Fibroblast of skin of right biceps (primary cell): ENCODE measurements around the gene CCDC92.
"Not testable (repeated sequence)": the region's sequence is repeated elsewhere in the genome, so short reads cannot be mapped to it uniquely, and the experiment has no call there.

Experiments used
- DNase-seq: peaks from one replicate; pipeline ENCODE4 v3.0.0-alpha.2; 2013

The CCDC92 gene

GRCh38 chr12:123935956-123936355 is 36.7 kb downstream of the CCDC92 start:
- no peak for DNase-seq

DNA sequence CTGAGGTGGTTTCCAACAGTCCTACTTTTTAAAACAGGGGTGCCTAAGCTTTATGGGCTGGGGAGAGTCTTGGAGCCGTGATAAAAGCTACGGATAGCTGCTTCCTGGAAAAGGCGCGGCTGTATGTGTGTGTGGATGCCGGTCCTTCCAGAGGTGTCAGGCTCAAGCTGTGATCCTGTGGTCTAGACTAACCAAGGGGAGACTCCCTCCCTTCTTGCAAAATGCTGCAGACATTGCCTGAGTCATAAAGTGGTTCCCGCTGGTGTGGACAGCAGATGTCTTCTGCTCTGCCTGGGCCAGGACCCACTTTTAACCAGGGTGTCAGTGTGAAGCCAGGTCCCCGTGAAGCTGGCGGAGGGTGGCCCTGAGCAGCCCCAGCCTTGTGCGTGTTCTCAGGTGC is 37.8 kb downstream of the CCDC92 start:
- DNase-seq, result peak; percentile 46

DNA sequence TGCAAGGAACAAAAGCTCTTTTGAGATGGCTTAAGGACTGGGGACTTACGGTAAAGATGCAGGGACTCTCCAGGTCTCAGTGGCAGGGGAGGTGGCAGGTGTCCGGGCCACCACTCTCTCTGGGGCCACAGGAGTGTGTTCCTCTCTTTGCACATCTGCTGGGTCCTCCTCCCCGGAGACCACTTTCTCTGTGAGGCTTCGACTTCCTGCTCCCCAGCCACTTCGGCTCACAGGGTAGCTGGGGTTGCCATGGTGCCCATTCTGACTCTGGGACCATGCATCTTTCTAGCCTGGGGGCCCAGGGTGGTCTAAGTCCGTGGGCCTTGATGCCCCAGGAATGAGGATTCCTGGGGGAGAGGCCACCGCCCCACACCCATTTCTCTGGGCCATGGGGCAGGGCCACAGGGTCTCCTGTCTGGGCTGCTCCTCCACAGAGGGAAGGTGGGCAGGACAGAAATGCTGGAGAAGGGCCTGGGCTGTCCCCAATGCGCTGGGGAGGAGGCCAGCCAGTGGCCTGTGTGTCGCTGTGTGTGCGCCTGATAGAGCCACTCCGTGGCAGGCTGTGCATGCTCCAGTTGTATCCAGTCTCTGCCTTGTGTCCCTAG is 38.5 kb downstream of the CCDC92 start:
- no peak for DNase-seq

- no peak for DNase-seq
Measured at GRCh38 chr12:123933214-123933613, 39.4 kb downstream of the CCDC92 start.

DNA sequence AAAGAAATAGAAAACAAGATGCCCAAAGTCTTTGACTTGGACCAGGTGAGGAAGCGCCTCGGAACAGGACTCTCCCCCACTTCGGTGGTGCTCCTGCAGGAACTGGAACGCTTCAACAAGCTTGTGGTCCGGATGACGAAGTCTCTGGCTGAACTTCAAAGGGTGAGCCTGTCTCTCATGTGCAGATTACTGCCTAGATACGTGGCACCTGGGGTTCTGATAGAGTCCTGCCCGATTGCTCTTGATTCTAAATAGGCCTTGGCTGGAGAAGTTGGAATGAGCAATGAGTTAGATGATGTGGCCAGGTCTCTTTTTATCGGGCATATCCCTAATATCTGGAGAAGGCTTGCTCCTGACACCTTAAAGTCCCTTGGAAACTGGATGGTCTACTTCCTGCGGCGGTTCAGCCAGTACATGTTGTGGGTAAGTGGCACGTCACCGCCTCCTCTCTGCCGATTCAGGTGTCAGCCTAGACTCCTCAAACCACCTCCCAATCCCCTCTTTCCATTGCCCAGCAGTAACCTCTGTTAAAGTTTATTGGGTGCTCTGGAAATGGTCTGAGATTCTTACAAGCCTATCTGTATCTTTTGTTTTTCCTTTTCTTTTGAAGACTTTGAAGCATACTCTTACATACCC is 40.8 kb downstream of the CCDC92 start:
- no peak for DNase-seq

GRCh38 chr12:123929946-123930583 is 42.6 kb downstream of the CCDC92 start:
- DNase-seq, result no peak

GRCh38 chr12:123928897-123929296 is 43.7 kb downstream of the CCDC92 start:
- DNase-seq, result no peak

DNA sequence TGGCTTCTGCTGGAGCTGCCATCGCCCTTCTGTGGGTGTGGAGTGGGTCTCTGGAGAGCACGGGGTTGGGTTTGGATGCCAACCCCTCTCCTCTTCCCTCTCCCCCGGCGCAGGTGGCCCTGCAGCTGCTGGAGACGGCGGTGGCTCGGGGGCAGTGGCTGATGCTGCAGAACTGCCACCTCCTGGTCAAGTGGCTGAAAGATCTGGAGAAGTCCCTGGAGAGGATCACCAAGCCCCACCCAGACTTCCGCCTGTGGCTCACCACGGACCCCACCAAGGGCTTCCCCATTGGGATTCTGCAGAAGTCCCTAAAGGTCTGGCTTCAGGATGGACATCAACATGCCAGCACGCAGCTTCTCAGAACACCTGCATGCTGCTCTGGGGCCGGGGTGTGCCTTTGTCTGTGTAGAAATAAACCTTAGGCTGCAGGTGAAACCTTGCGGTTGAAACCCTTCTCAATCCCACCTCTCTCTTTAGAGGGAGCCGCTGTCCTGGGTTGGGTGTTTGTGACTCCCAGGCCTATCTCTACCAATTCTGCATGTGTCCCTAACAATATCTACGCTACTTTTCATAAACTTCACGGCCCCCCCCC is 44.3 kb downstream of the CCDC92 start:
- DNase-seq, result no peak

- DNase-seq, result no peak
Measured at GRCh38 chr12:123924539-123924938, 48.1 kb downstream of the CCDC92 start.

- no peak for DNase-seq
Measured at GRCh38 chr12:123923927-123924326, 48.7 kb downstream of the CCDC92 start.

DNA sequence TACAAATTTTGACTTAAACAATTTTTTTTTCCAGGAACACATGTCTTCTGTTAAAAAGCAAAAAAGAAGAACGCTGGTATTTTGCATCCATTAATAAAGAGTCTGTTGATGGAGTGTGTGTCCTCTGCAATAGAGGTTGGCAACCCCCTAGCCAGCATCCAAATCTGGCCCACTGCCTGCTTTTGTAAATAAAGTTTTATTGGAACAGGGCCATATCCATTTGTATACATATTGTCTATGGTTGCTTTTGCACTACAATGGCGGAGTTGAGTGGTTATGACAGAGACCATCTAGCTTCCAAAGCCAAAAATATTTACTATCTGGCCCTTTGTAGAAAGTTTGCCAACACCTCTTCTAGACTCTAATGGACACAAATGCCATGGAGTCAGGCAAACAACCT is 49.6 kb downstream of the CCDC92 start:
- DNase-seq, result no peak

GRCh38 chr12:123919980-123920360 is 52.7 kb downstream of the CCDC92 start:
- no peak for DNase-seq

- DNase-seq, result no peak
Measured at GRCh38 chr12:123917337-123917850, 55.2 kb downstream of the CCDC92 start.

DNA sequence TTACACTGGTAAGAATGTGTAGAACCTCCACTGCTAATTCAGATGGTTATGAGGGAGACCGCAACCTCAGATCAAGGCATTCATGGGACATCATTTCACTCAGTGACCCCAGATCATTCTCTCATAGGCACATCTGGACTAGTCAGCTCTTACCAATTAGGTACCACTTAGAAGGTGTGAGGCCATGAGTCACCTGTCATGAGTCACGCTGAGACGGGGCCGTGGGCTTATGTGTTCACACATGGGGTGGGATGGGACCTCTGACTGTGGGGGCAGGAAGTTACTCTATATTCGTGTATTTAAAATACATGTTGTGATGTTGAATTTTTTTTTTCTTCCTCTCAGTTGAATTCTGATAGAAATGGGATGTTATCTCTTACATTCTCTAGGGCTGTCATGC is 55.9 kb downstream of the CCDC92 start:
- DNase-seq, result peak; percentile 67

- DNase-seq, result peak; percentile 9
Measured at GRCh38 chr12:123914726-123915333, 57.8 kb downstream of the CCDC92 start.

GRCh38 chr12:123912415-123913380 is 59.9 kb downstream of the CCDC92 start:
- DNase-seq, result peak; percentile 26

GRCh38 chr12:123911672-123912409 is 60.8 kb downstream of the CCDC92 start:
- not testable (repeated sequence) for DNase-seq

DNA sequence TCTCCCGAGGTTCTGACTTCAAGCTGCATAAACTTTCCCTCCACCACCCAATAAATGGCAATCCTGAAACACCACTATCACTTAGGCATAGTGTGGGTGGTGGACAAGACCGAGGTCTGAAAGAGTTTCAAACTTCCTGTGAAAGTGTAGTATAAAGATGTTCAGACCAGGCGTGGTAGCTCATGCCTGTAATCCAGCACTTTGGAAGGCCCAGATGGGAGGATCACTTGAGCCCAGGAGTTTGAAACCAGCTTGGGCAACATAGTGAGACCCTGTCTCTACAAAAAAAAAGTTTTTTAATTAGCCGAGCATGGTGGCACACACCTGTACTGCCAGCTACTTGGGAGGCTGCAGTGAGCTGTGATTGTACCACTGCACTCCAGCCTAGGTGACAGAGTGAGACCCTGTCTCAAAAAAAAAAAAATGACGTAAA is 61.9 kb downstream of the CCDC92 start:
- no peak for DNase-seq

GRCh38 chr12:123910057-123910456 is 62.6 kb downstream of the CCDC92 start:
- DNase-seq, result no peak

DNA sequence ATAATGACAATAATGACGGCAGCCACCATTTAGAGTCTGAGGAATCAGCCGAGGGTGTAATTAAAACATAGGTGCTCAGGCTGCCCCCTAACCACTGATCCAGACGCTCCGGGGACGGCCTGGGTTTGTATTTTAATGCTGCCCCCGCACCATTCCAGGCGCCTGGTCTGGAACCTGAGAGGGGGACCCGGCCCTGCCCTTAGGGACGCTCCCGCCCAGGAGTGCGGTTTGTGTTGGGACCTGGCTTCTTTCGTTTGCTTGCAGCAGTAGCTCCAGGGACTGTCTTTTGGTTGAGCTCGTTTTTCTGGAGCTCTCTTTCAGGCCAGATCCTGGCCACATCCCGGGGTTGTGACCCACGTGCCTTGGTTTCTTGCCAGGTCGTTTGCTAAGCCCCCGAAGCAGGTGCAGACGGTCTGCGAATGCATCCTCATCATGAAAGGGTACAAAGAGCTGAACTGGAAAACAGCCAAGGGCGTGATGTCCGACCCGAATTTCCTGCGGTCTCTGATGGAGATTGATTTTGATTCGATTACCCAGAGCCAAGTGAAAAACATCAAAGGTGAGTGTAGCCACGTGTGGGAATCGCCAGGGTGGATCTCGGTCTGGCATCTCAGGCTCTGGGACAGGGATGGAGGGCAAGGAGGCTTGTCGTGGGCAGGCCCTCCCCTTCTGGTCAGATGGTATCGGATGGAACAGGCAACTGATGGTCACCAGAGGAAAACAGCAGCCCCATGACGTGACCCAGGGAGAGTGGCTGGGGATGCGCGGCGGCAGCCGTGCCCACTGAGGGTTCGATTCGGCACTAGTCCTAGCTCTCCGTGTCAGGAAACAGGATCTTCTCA is 63.5 kb downstream of the CCDC92 start:
- DNase-seq, result no peak
